ENCODE data around the gene NPC1L1.
A peak's percentile ranks its signal among the peaks of the same experiment; 100 is the strongest.
"Not testable (repeated sequence)": the region's sequence is repeated elsewhere in the genome, so short reads cannot be mapped to it uniquely, and the experiment has no call there.

The NPC1L1 gene

DNA sequence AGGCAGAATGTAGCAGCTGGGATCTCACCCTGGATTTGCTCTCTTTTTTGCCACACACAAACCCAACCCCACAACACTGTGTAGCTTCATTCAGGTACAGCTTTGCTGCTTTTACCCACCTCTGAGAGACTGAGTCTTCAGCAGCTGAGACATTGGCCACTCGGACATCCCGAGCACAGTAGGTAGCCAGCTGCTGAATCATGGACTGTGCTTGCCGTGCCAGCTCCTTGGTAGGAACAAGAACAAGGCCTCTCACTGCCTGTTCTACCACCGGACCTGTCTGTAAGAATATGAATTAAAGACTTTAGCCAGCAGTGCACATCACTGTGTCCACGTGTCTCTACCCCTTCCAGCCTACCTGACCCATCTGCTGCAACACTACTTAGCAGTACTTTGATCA lies 31.6 kb upstream of the NPC1L1 start:
- DNase-seq (ENCODE audit: low read depth in 1 of 2, low spot score in 1 of 2), result no peak
- TF ChIP-seq JUND (IDR thresholded peaks at IDR 0.05; ENCODE audit: low read depth), result no peak
- in situ Hi-C loops (cut with HindIII; ENCODE audit: low pct_unique_long_range_greater_than_20kb, low sequenced_read_pairs), result no loop called here

DNA sequence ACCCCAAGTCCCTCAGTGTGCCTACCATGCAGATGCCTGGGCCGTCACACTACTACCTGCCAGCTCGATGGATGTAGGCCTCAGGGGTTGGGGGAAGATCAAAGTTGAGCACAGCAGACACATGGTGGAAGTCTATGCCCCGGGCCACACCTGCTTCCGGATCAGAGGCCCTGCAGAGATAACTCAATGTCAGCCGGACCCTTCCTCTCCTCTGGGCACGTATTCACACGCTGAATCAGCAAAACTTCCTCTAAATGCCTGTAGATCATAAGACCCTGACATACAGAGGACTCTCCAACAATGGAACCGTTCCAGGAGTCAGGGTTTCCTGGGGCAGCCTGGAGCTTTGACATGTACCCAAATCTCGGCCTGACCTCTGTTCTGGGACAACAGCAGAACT lies 28.8 kb upstream of the NPC1L1 start:
- no peak for DNase-seq (ENCODE audit: low read depth in 1 of 2, low spot score in 1 of 2)
- in situ Hi-C loops (cut with HindIII; ENCODE audit: low pct_unique_long_range_greater_than_20kb, low sequenced_read_pairs), result no loop called here
- no peak for TF ChIP-seq JUND (IDR thresholded peaks at IDR 0.05; ENCODE audit: low read depth)

DNA sequence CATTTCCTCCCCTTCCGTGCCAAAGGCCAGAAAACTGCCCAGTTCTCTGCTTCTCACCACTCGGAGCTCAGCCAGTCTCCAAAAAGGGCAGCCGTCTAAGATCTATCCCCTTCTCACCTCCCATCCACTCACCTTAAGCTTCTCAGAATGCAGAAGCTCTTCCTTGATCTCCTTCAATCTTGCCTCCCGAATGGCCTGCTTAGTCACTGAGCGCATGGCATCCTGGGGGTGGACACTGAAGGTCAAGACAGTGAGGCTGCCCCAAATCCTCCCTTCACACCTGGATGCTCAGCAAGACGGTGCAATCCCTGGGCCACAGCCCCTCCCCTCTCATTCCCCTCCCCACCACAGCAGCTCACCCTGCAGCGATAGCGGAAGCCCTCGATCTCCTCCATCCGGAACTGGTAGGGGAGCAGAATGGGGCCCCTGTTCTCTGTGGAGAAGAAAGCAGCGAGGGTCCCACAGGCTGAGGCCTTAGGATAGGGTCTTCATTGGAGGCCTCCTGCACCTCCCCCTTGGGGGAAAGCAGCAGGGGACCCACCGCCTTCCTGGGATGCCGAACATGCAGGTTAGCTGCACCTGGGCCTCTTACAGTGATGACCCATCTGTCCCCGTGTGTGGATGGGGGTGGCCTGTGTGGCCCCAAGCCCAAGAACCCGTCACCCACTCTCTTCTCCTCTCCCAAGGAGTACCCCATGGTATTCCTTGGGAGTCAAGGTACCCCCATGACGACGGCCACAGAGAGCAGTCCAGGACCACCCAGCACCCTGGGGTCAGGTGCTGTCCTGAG lies 27.8 kb upstream of the NPC1L1 start:
- no peak for TF ChIP-seq JUND (IDR thresholded peaks at IDR 0.05; ENCODE audit: low read depth)
- in situ Hi-C loops (cut with HindIII; ENCODE audit: low pct_unique_long_range_greater_than_20kb, low sequenced_read_pairs), result no loop called here
- DNase-seq (ENCODE audit: low read depth in 1 of 2, low spot score in 1 of 2), result no peak

- no peak for DNase-seq (ENCODE audit: low read depth in 1 of 2, low spot score in 1 of 2)
- in situ Hi-C loops (cut with HindIII; ENCODE audit: low pct_unique_long_range_greater_than_20kb, low sequenced_read_pairs), result no loop called here
Observed at GRCh38 chr7:44567884-44568283, 26.8 kb upstream of the NPC1L1 start.

DNA sequence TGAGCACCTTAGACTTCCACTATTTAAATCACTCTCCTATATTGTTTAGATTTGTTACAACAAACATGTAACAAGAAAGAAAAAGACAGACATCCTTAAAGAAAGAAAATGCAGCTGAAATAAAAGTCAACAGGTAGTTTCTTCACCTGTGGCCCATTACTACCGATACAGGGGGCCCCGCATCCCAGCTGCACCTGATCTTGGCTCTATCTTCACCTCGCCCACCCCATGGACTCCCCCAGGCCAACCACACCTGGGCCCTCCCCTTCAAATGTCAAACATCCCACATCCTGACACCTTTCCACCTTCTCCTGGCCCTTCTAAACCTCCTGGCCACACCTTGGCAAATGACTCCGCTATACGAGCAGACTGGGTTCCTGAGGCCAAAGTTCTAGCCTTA lies 25.6 kb upstream of the NPC1L1 start:
- no peak for TF ChIP-seq JUND (IDR thresholded peaks at IDR 0.05; ENCODE audit: low read depth)
- in situ Hi-C loops (cut with HindIII; ENCODE audit: low pct_unique_long_range_greater_than_20kb, low sequenced_read_pairs), result no loop called here
- DNase-seq (ENCODE audit: low read depth in 1 of 2, low spot score in 1 of 2), result no peak

More at GRCh38 chr7:44567884-44568283, 26.8 kb upstream of the NPC1L1 start:
- no peak for TF ChIP-seq JUND (IDR thresholded peaks at IDR 0.05; ENCODE audit: low read depth)

- no peak for DNase-seq (ENCODE audit: low read depth in 1 of 2, low spot score in 1 of 2)
- in situ Hi-C loops (cut with HindIII; ENCODE audit: low pct_unique_long_range_greater_than_20kb, low sequenced_read_pairs), result no loop called here
- no peak for TF ChIP-seq JUND (IDR thresholded peaks at IDR 0.05; ENCODE audit: low read depth)
Observed at GRCh38 chr7:44565795-44566559, 24.8 kb upstream of the NPC1L1 start.

- in situ Hi-C loops (cut with HindIII; ENCODE audit: low pct_unique_long_range_greater_than_20kb, low sequenced_read_pairs), result no loop called here
- no peak for TF ChIP-seq JUND (IDR thresholded peaks at IDR 0.05; ENCODE audit: low read depth)
- peak; percentile 54 to 78 for DNase-seq (ENCODE audit: low read depth in 1 of 2, low spot score in 1 of 2)
Observed at GRCh38 chr7:44565097-44565794, 24.1 kb upstream of the NPC1L1 start.

- DNase-seq (ENCODE audit: low read depth in 1 of 2, low spot score in 1 of 2), result no peak
- no peak for TF ChIP-seq JUND (IDR thresholded peaks at IDR 0.05; ENCODE audit: low read depth)
- in situ Hi-C loops (cut with HindIII; ENCODE audit: low pct_unique_long_range_greater_than_20kb, low sequenced_read_pairs), result no loop called here
Observed at GRCh38 chr7:44564606-44565005, 23.5 kb upstream of the NPC1L1 start.

DNA sequence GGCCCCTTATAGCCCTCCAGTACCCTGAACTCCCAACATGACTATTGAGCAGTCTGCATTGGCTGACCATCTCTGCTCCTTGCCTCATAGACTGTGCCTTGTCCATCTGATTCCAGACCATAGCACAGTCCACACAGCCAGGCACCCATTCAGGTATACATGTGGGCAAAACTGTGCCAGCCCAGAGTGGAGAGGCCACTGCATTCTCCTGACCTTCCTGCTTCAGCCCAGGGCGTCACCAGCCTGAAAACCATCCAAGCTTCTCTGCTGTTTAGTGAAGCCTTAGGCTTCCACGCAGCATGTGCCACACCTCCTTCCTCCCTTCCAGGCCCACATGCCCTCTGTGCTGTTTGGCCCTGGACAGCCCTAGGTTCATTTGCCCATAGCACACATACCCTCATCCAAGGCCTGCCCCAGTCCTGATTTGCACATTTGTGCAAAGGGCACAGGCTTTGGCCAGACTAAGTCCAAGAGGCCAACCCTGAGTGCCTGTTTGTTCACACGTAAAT lies 22.1 kb upstream of the NPC1L1 start:
- in situ Hi-C loops (cut with HindIII; ENCODE audit: low pct_unique_long_range_greater_than_20kb, low sequenced_read_pairs), result no loop called here
- no peak for TF ChIP-seq JUND (IDR thresholded peaks at IDR 0.05; ENCODE audit: low read depth)
- no peak for DNase-seq (ENCODE audit: low read depth in 1 of 2, low spot score in 1 of 2)

DNA sequence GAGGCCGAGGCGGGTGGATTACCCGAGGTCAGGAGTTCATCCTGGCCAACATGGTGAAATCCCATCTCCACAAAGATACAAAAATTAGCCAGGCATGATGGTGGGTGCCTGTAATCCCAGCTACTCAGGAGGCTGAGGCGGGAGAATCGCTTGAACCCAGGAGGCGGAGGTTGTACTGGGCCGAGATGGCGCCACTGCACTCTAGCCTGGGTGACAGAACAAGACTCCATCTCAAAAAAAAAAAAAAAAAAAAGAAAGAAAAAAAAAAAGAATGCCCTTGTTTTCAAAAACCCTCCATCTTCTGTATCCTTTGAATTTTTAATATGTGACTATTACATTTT lies 21.5 kb upstream of the NPC1L1 start:
- in situ Hi-C loops (cut with HindIII; ENCODE audit: low pct_unique_long_range_greater_than_20kb, low sequenced_read_pairs), result not testable (repeated sequence)

GRCh38 chr7:44561962-44562621 lies 21.0 kb upstream of the NPC1L1 start:
- no peak for TF ChIP-seq JUND (IDR thresholded peaks at IDR 0.05; ENCODE audit: low read depth)
- in situ Hi-C loops (cut with HindIII; ENCODE audit: low pct_unique_long_range_greater_than_20kb, low sequenced_read_pairs), result no loop called here
- DNase-seq (ENCODE audit: low read depth in 1 of 2, low spot score in 1 of 2), result no peak

More for the DNA sequence above, 21.5 kb upstream of the NPC1L1 start:
- DNase-seq (ENCODE audit: low read depth in 1 of 2, low spot score in 1 of 2), result not testable (repeated sequence)

DNA sequence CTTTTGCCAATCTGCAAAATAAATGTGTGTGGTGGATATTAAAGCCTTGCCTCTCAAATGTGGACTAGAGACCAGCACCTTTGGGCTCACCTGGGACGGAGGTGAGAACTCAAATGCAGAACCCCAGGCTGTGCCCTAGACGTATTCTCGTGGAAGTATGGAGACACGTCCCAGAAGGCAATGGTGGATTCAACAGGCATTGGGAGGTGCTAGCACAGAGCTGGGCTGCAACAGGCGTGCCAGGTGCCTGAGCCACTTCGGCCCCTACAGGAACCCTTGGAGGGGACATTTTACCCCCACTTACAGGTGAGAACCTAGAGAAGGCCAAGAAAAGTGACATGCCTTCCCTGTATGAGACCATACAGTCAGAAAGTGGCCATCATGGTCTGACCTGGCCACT lies 20.4 kb upstream of the NPC1L1 start:
- no peak for DNase-seq (ENCODE audit: low read depth in 1 of 2, low spot score in 1 of 2)
- in situ Hi-C loops (cut with HindIII; ENCODE audit: low pct_unique_long_range_greater_than_20kb, low sequenced_read_pairs), result no loop called here
- TF ChIP-seq JUND (IDR thresholded peaks at IDR 0.05; ENCODE audit: low read depth), result no peak

Measured in T47D (cell line).